ENCODE measurements around the gene ULK4.

ULK4 gene

GRCh38 chr3:41652506-41652905 lies 309.4 kb downstream of the ULK4 start:
- CTCF ChIA-PET = no interaction called here
- TF ChIP-seq GLIS1 (tag by site-specific recombination; IDR thresholded peaks at IDR 0.05) = no peak
- TF ChIP-seq ZNF404 (tag by site-specific recombination; IDR thresholded peaks at IDR 0.05) = no peak
- TF ChIP-seq ZNF677 (tag by site-specific recombination; IDR thresholded peaks at IDR 0.05) = no peak
- no peak for TF ChIP-seq GFI1B (tag by site-specific recombination; IDR thresholded peaks at IDR 0.05)
- TF ChIP-seq ZNF785 (tag by site-specific recombination; IDR thresholded peaks at IDR 0.05) = no peak
- TF ChIP-seq ZNF660 (tag by site-specific recombination; IDR thresholded peaks at IDR 0.05) = no peak
- no peak for TF ChIP-seq IKZF3 (tag by site-specific recombination; IDR thresholded peaks at IDR 0.05)
- no peak for TF ChIP-seq KLF1 (tag by site-specific recombination; IDR thresholded peaks at IDR 0.05)
- TF ChIP-seq SCRT1 (tag by site-specific recombination; IDR thresholded peaks at IDR 0.05; ENCODE audit: borderline replicate concordance) = no peak
- H3K36me3 ChIP-seq (ENCODE audit: control insufficient read depth in 2 of 2, insufficient read depth in 1 of 2, low read length in 2 of 2) = no peaks in the 10 kb centered on the region

GRCh38 chr3:41651718-41652117 lies 310.2 kb downstream of the ULK4 start:
- H3K9me3 ChIP-seq (ENCODE audit: control insufficient read depth, insufficient read depth, low read depth, low read length) = no peaks in the 10 kb centered on the region
- no peak overlapping the region for H3K27ac ChIP-seq (ENCODE audit: extremely low read depth, low read depth, low read length)
- H3K4me1 ChIP-seq (ENCODE audit: control insufficient read depth, insufficient read depth, low read length) = peaks cover 11% of the 10 kb centered on the region
- H3K36me3 ChIP-seq (ENCODE audit: control insufficient read depth in 2 of 2, insufficient read depth in 1 of 2, low read length in 2 of 2) = no peaks in the 10 kb centered on the region
- ChIA-PET CTCF (no interaction called here), POLR2A (no interaction called here)
- TF ChIP-seq REST (tag by site-specific recombination; IDR thresholded peaks at IDR 0.05) (peak; percentile 67), ZNF549 (tag by site-specific recombination; IDR thresholded peaks at IDR 0.05) (no peak)
- no peak overlapping the region for H3K4me3 ChIP-seq (ENCODE audit: low read depth, low read length)

More at GRCh38 chr3:41652506-41652905, 309.4 kb downstream of the ULK4 start:
- no peaks in the 10 kb centered on the region for H3K9me3 ChIP-seq (ENCODE audit: control insufficient read depth, insufficient read depth, low read depth, low read length)
- H3K27ac ChIP-seq (ENCODE audit: extremely low read depth, low read depth, low read length) = no peak overlapping the region
- H3K4me3 ChIP-seq (ENCODE audit: low read depth, low read length) = no peak overlapping the region
- POLR2A ChIA-PET = no interaction called here
- H3K4me1 ChIP-seq (ENCODE audit: control insufficient read depth, insufficient read depth, low read length) = peaks cover 11% of the 10 kb centered on the region

DNA sequence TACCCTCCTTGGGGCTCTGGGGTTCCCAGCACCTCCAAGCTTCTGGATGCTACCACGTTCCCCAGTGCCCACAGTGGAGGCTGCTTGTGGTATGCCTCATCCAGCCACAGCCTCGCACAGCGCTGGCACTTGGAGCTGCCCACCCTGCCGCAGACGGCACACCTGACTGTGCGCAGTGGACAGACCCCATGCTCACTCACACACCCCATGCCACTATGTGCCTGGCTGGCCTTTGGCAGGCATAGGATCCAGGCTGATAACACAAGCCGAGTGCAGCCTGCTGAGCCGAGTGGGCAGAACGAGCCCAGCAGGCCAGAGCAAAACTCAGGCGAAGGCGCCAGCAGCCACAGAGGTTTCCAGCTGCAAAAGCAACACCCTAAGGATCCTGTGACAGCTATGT lies 311.5 kb downstream of the ULK4 start:
- H3K4me1 ChIP-seq (ENCODE audit: control insufficient read depth, insufficient read depth, low read length) = peaks cover 11% of the 10 kb centered on the region
- ChIA-PET CTCF (interaction anchor here (0.5 kb wide), 1 partner anchor 238 kb away, joined by 3 read pairs; no protein-coding TSS in a partner anchor), POLR2A (no interaction called here)
- TF ChIP-seq ZNF558 (tag by site-specific recombination; IDR thresholded peaks at IDR 0.05) (no peak), ZNF133 (tag by site-specific recombination; IDR thresholded peaks at IDR 0.05) (no peak), ZSCAN30 (tag by site-specific recombination; IDR thresholded peaks at IDR 0.05) (no peak), ZNF514 (tag by site-specific recombination; IDR thresholded peaks at IDR 0.05) (no peak), REPIN1 (tag by site-specific recombination; IDR thresholded peaks at IDR 0.05; ENCODE audit: low read depth) (no peak), SCRT1 (tag by site-specific recombination; IDR thresholded peaks at IDR 0.05; ENCODE audit: borderline replicate concordance) (no peak), KLF8 (tag by site-specific recombination; IDR thresholded peaks at IDR 0.05) (no peak)
- TF ChIP-seq, protein P1, sequence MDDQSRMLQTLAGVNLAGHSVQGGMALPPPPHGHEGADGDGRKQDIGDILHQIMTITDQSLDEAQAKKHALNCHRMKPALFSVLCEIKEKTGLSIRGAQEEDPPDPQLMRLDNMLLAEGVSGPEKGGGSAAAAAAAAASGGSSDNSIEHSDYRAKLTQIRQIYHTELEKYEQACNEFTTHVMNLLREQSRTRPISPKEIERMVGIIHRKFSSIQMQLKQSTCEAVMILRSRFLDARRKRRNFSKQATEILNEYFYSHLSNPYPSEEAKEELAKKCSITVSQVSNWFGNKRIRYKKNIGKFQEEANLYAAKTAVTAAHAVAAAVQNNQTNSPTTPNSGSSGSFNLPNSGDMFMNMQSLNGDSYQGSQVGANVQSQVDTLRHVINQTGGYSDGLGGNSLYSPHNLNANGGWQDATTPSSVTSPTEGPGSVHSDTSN (CRISPR knock-in tag; IDR thresholded peaks at IDR 0.05) = no peak
- H3K27ac ChIP-seq (ENCODE audit: extremely low read depth, low read depth, low read length) = no peak overlapping the region
- H3K36me3 ChIP-seq (ENCODE audit: control insufficient read depth in 2 of 2, insufficient read depth in 1 of 2, low read length in 2 of 2) = no peaks in the 10 kb centered on the region
- no peak overlapping the region for H3K4me3 ChIP-seq (ENCODE audit: low read depth, low read length)
- H3K9me3 ChIP-seq (ENCODE audit: control insufficient read depth, insufficient read depth, low read depth, low read length) = no peaks in the 10 kb centered on the region
